Bone marrow (tissue), 2 donors: ENCODE data around the gene ZAP70.
"Not testable (repeated sequence)": the region's sequence is repeated elsewhere in the genome, so short reads cannot be mapped to it uniquely, and the experiment has no call there.

Experiments
- DNase-seq, 2 donors: peaks; one replicate each; lab custom pipeline; 2025; lab: John Stamatoyannopoulos, UW

Gene ZAP70

GRCh38 chr2:97713296-97714083 lies at the start of gene ZAP70:
ZAP70 (plus strand) TSS chr2:97713576; CDS start chr2:97724037, 10,461 bp downstream.
- no peak for DNase-seq

- no peak for DNase-seq
Observed at GRCh38 chr2:97663626-97663961, 49.8 kb upstream of the ZAP70 start.

GRCh38 chr2:97663962-97664635 lies 49.3 kb upstream of the ZAP70 start, which contains the start of gene ACTR1B:
ACTR1B (minus strand) TSS chr2:97664044; CDS start chr2:97663890, 154 bp downstream.
- DNase-seq: peak; percentile 69 to 98

- DNase-seq: no peak
Observed at GRCh38 chr2:97664636-97664970, 48.8 kb upstream of the ZAP70 start.

GRCh38 chr2:97669448-97669847 lies 43.9 kb upstream of the ZAP70 start, which contains the start of gene C2orf92:
C2orf92 (plus strand) TSS chr2:97669713; CDS start chr2:97669789, 76 bp downstream.
- DNase-seq: no peak

GRCh38 chr2:97670471-97670870 lies 42.9 kb upstream of the ZAP70 start:
- no peak for DNase-seq

GRCh38 chr2:97671526-97671925 lies 41.9 kb upstream of the ZAP70 start:
- no peak for DNase-seq

GRCh38 chr2:97672606-97673140 lies 40.7 kb upstream of the ZAP70 start:
- not testable (repeated sequence) for DNase-seq

GRCh38 chr2:97673182-97673914 lies 40.0 kb upstream of the ZAP70 start:
- DNase-seq: peak in 1 of 2 donors; percentile 52

GRCh38 chr2:97673915-97674283 lies 39.5 kb upstream of the ZAP70 start:
- peak in 1 of 2 donors; percentile 56 for DNase-seq

GRCh38 chr2:97675430-97676113 lies 37.8 kb upstream of the ZAP70 start:
- DNase-seq: no peak

- DNase-seq: no peak
Observed at GRCh38 chr2:97676620-97677019, 36.8 kb upstream of the ZAP70 start.

- no peak for DNase-seq
Observed at GRCh38 chr2:97677480-97677879, 35.9 kb upstream of the ZAP70 start.

GRCh38 chr2:97678298-97678697 lies 35.1 kb upstream of the ZAP70 start:
- no peak for DNase-seq

- DNase-seq: not testable (repeated sequence)
Observed at GRCh38 chr2:97687235-97687634, 26.1 kb upstream of the ZAP70 start.

- DNase-seq: no peak
Observed at GRCh38 chr2:97688062-97688827, 25.1 kb upstream of the ZAP70 start.

GRCh38 chr2:97691166-97691565 lies 22.2 kb upstream of the ZAP70 start:
- DNase-seq: no peak

- no peak for DNase-seq
Observed at GRCh38 chr2:97693476-97693875, 19.9 kb upstream of the ZAP70 start.

- DNase-seq: no peak
Observed at GRCh38 chr2:97695744-97696143, 17.6 kb upstream of the ZAP70 start.

- DNase-seq: peak; percentile 69 to 70
Observed at GRCh38 chr2:97697252-97698235, 15.8 kb upstream of the ZAP70 start.
